ENCODE data around the gene ANKRD28. TPM values are rescaled to one million over a fixed set of nuclear protein-coding genes. Genes with fewer than 3 reads are reported as not detected.

The ANKRD28 gene
- total and polyA plus RNA-seq, 2 experiments from 2014 or later: 15.2 to 61.3 TPM

DNA sequence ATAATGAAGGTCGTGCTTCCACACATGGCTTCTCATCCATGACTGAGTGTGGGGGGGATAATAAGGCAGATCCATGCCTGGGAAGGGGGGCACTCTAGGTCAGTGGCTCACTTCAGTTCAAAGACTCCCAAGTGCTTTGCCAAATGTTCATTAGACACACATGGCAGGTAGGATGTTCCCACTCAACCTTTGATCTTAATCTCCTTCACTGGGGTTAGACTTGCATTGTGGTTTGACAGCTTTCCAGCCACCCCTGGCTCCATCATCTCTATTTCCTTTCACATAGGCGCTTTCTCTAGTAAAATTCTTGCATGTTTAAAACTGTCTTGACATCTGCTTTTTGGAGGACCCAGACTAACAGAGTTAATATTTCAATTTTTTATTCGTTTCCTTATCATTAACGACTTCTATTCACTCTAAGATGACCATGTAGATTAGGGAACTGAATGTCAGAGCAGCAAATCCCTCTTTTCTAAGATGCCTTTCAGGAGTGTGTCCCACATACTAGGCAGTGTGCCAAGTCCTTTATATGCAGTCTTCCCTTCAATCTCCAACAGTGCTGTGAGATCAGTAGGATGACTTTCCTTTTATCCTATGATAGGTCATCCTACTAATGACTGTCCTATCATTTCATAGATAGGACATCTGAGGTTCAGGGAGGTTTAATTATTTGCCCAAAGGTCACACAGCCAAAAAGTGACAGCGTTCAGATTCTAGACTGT lies 138.4 kb downstream of the ANKRD28 start:
- Mint-ChIP-seq H3K27ac (no peak overlapping the region), H3K36me3 (ENCODE audit: low read depth) (peaks cover 19% of the 10 kb centered on the region), H3K9me3 (peaks cover 40% of the 10 kb centered on the region), H3K4me3 (no peak overlapping the region), H3K27me3 (ENCODE audit: insufficient read depth, low read depth, poor library complexity) (peaks cover 2% of the 10 kb centered on the region), H3K4me1 (no peaks in the 10 kb centered on the region)
- no peaks in the 10 kb centered on the region for H3K9me2 ChIP-seq (ENCODE audit: insufficient read depth)
- no peaks in the 10 kb centered on the region for H3F3A ChIP-seq (replicated peaks; ENCODE audit: low read depth)
- no peaks in the 10 kb centered on the region for H3K79me2 ChIP-seq (replicated peaks; ENCODE audit: insufficient read depth)
- ATAC-seq (no peak), DNase-seq (ENCODE audit: low spot score) (no peak)
- no peak overlapping the region for H3K4me2 ChIP-seq
- H3K4me1 ChIP-seq (ENCODE audit: insufficient read depth): no peaks in the 10 kb centered on the region; the same call in 1 of the 2 replicates
- H3K27ac ChIP-seq (ENCODE audit: low read depth): no peak overlapping the region
- TF ChIP-seq ZNF331 (CRISPR knock-in tag; IDR thresholded peaks at IDR 0.05; ENCODE audit: low read depth) (no peak), EZH2phosphoT487 (IDR thresholded peaks at IDR 0.05; ENCODE audit: unreplicated experiment) (no peak), CREB1 (CRISPR knock-in tag; IDR thresholded peaks at IDR 0.05; ENCODE audit: low read depth) (no peak), ZNF114 (CRISPR knock-in tag; IDR thresholded peaks at IDR 0.05) (no peak), STAT1 (IDR thresholded peaks at IDR 0.05; ENCODE audit: unreplicated experiment) (no peak), POLR2AphosphoS5 (IDR thresholded peaks at IDR 0.05; ENCODE audit: low read depth) (no peak), NANOG (IDR thresholded peaks at IDR 0.05; ENCODE audit: borderline replicate concordance) (no peak), EZH2 (IDR thresholded peaks at IDR 0.05; ENCODE audit: low read depth, unreplicated experiment) (no peak), JUNB (IDR thresholded peaks at IDR 0.05; ENCODE audit: unreplicated experiment) (no peak)
- TF ChIP-seq, protein P1, sequence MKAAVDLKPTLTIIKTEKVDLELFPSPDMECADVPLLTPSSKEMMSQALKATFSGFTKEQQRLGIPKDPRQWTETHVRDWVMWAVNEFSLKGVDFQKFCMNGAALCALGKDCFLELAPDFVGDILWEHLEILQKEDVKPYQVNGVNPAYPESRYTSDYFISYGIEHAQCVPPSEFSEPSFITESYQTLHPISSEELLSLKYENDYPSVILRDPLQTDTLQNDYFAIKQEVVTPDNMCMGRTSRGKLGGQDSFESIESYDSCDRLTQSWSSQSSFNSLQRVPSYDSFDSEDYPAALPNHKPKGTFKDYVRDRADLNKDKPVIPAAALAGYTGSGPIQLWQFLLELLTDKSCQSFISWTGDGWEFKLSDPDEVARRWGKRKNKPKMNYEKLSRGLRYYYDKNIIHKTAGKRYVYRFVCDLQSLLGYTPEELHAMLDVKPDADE (IDR thresholded peaks at IDR 0.05): no peak
- TF ChIP-seq, protein P2, sequence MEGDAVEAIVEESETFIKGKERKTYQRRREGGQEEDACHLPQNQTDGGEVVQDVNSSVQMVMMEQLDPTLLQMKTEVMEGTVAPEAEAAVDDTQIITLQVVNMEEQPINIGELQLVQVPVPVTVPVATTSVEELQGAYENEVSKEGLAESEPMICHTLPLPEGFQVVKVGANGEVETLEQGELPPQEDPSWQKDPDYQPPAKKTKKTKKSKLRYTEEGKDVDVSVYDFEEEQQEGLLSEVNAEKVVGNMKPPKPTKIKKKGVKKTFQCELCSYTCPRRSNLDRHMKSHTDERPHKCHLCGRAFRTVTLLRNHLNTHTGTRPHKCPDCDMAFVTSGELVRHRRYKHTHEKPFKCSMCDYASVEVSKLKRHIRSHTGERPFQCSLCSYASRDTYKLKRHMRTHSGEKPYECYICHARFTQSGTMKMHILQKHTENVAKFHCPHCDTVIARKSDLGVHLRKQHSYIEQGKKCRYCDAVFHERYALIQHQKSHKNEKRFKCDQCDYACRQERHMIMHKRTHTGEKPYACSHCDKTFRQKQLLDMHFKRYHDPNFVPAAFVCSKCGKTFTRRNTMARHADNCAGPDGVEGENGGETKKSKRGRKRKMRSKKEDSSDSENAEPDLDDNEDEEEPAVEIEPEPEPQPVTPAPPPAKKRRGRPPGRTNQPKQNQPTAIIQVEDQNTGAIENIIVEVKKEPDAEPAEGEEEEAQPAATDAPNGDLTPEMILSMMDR (conservative IDR thresholded peaks at IDR 0.05; ENCODE audit: low read depth in 2 of 2): no peak
- TF ChIP-seq, protein P3, sequence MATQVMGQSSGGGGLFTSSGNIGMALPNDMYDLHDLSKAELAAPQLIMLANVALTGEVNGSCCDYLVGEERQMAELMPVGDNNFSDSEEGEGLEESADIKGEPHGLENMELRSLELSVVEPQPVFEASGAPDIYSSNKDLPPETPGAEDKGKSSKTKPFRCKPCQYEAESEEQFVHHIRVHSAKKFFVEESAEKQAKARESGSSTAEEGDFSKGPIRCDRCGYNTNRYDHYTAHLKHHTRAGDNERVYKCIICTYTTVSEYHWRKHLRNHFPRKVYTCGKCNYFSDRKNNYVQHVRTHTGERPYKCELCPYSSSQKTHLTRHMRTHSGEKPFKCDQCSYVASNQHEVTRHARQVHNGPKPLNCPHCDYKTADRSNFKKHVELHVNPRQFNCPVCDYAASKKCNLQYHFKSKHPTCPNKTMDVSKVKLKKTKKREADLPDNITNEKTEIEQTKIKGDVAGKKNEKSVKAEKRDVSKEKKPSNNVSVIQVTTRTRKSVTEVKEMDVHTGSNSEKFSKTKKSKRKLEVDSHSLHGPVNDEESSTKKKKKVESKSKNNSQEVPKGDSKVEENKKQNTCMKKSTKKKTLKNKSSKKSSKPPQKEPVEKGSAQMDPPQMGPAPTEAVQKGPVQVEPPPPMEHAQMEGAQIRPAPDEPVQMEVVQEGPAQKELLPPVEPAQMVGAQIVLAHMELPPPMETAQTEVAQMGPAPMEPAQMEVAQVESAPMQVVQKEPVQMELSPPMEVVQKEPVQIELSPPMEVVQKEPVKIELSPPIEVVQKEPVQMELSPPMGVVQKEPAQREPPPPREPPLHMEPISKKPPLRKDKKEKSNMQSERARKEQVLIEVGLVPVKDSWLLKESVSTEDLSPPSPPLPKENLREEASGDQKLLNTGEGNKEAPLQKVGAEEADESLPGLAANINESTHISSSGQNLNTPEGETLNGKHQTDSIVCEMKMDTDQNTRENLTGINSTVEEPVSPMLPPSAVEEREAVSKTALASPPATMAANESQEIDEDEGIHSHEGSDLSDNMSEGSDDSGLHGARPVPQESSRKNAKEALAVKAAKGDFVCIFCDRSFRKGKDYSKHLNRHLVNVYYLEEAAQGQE (IDR thresholded peaks at IDR 0.05; ENCODE audit: unreplicated experiment): no peak
- TF ChIP-seq, protein P4, sequence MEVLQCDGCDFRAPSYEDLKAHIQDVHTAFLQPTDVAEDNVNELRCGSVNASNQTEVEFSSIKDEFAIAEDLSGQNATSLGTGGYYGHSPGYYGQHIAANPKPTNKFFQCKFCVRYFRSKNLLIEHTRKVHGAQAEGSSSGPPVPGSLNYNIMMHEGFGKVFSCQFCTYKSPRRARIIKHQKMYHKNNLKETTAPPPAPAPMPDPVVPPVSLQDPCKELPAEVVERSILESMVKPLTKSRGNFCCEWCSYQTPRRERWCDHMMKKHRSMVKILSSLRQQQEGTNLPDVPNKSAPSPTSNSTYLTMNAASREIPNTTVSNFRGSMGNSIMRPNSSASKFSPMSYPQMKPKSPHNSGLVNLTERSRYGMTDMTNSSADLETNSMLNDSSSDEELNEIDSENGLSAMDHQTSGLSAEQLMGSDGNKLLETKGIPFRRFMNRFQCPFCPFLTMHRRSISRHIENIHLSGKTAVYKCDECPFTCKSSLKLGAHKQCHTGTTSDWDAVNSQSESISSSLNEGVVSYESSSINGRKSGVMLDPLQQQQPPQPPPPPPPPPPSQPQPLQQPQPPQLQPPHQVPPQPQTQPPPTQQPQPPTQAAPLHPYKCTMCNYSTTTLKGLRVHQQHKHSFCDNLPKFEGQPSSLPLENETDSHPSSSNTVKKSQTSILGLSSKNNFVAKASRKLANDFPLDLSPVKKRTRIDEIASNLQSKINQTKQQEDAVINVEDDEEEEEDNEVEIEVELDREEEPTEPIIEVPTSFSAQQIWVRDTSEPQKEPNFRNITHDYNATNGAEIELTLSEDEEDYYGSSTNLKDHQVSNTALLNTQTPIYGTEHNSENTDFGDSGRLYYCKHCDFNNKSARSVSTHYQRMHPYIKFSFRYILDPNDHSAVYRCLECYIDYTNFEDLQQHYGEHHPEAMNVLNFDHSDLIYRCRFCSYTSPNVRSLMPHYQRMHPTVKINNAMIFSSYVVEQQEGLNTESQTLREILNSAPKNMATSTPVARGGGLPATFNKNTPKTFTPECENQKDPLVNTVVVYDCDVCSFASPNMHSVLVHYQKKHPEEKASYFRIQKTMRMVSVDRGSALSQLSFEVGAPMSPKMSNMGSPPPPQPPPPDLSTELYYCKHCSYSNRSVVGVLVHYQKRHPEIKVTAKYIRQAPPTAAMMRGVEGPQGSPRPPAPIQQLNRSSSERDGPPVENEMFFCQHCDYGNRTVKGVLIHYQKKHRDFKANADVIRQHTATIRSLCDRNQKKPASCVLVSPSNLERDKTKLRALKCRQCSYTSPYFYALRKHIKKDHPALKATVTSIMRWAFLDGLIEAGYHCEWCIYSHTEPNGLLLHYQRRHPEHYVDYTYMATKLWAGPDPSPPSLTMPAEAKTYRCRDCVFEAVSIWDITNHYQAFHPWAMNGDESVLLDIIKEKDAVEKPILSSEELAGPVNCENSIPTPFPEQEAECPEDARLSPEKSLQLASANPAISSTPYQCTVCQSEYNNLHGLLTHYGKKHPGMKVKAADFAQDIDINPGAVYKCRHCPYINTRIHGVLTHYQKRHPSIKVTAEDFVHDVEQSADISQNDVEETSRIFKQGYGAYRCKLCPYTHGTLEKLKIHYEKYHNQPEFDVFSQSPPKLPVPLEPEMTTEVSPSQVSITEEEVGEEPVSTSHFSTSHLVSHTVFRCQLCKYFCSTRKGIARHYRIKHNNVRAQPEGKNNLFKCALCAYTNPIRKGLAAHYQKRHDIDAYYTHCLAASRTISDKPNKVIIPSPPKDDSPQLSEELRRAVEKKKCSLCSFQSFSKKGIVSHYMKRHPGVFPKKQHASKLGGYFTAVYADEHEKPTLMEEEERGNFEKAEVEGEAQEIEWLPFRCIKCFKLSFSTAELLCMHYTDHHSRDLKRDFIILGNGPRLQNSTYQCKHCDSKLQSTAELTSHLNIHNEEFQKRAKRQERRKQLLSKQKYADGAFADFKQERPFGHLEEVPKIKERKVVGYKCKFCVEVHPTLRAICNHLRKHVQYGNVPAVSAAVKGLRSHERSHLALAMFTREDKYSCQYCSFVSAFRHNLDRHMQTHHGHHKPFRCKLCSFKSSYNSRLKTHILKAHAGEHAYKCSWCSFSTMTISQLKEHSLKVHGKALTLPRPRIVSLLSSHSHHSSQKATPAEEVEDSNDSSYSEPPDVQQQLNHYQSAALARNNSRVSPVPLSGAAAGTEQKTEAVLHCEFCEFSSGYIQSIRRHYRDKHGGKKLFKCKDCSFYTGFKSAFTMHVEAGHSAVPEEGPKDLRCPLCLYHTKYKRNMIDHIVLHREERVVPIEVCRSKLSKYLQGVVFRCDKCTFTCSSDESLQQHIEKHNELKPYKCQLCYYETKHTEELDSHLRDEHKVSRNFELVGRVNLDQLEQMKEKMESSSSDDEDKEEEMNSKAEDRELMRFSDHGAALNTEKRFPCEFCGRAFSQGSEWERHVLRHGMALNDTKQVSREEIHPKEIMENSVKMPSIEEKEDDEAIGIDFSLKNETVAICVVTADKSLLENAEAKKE (CRISPR knock-in tag; IDR thresholded peaks at IDR 0.05): no peak
- no peaks in the 10 kb centered on the region for H3K27me3 ChIP-seq (ENCODE audit: insufficient read depth)
- H3K4me3 ChIP-seq: no peak overlapping the region
- H2AFZ ChIP-seq: no peak overlapping the region
- peaks cover 5% of the 10 kb centered on the region; the same call in 1 of the 2 replicates for H3K36me3 ChIP-seq (ENCODE audit: insufficient read depth)
- H4K20me1 ChIP-seq (replicated peaks; ENCODE audit: insufficient read depth): no peaks in the 10 kb centered on the region
